Breast epithelium (tissue), 3 donors: ENCODE results near the gene DYRK1B.

Experiments used
- POLR2AphosphoS5 ChIP-seq, 3 donors: sonication (generic); formaldehyde crosslinking; IDR thresholded peaks; one replicate each; pipeline ENCODE4 v1.6.1; 2017; ENCODE audit warnings: antibody characterized with exemption in 3 of 3
- TF ChIP-seq, protein P1 (sequence below), 3 donors: fragments of 450-650 bp; IDR thresholded peaks; one replicate each; pipeline ENCODE4 v1.5.1; 2016 to 2017; ENCODE audit warnings: antibody characterized with exemption in 3 of 3, mild to moderate bottlenecking in 3 of 3, moderate library complexity in 3 of 3

DNA sequence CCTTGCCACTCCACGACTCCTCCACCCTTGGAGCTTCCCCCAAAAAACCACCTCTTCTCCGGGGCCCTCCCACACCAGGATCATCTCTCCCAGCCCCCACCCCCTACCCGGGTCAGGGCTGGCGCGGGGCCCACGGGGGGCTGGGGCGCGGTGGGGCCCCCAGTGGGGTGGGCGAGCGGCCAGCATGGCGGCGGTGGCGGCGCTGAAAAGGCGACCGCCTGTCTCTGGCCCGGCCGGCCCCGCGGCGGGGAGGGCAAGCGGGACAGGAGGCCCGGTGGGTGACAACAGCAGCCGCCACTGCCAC lies 850 bp downstream of the DYRK1B start:
- TF ChIP-seq, protein P1, sequence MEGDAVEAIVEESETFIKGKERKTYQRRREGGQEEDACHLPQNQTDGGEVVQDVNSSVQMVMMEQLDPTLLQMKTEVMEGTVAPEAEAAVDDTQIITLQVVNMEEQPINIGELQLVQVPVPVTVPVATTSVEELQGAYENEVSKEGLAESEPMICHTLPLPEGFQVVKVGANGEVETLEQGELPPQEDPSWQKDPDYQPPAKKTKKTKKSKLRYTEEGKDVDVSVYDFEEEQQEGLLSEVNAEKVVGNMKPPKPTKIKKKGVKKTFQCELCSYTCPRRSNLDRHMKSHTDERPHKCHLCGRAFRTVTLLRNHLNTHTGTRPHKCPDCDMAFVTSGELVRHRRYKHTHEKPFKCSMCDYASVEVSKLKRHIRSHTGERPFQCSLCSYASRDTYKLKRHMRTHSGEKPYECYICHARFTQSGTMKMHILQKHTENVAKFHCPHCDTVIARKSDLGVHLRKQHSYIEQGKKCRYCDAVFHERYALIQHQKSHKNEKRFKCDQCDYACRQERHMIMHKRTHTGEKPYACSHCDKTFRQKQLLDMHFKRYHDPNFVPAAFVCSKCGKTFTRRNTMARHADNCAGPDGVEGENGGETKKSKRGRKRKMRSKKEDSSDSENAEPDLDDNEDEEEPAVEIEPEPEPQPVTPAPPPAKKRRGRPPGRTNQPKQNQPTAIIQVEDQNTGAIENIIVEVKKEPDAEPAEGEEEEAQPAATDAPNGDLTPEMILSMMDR (IDR thresholded peaks at IDR 0.05), result no peak
- no peak for TF ChIP-seq POLR2AphosphoS5 (IDR thresholded peaks at IDR 0.05)
